Measurements from ENCODE around the gene EXOC2. TPM values are rescaled to one million over a fixed set of nuclear protein-coding genes. Genes with fewer than 3 reads are reported as not detected.

The EXOC2 gene
- total and polyA plus RNA-seq, 10 donors, result 7.0 to 32.8 (median 25.3) TPM

DNA sequence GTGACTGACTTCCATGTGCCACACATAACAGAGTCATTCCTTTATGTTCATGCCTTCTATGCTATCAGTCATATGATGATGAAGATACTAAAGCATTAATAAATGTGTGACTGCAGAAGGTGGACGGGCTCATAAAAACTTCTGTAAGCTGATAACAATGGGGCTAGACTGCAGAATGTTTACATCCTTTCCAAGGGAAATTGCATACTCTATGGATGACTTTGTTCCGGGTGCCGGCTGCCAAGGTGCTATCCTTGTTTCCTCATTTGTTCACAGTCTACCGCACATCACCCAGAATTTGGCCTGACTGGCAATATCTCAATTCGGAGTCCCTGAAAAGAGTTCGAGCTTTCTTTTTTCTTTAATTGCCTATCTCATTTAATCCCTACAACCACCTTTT lies 121.0 kb downstream of the EXOC2 start:
- Histone ChIP-seq H3K36me3 (peaks cover 0 to 94% (median 36%) of the 10 kb centered on the region in 6 donors), H3K4me1 (no peaks in the 10 kb centered on the region), H3K27me3 (replicated peaks in 1 of 7) (no peaks in the 10 kb centered on the region), H3K27ac (no peak overlapping the region), H3K4me3 (no peak overlapping the region), H3K9me3 (peaks cover 0 to 3% (median 0%) of the 10 kb centered on the region in 8 donors)
- intact Hi-C loops (cut with DNase I; ENCODE audit: low total_unique reads), result no loop called here
- WGBS, 5 donors, result 97 to 98% (median 97%) methylated on average over 6 of the region's 6 CpGs
- no peak for DNase-seq
- TF ChIP-seq POLR2A (IDR thresholded peaks at IDR 0.05) (no peak), POLR2AphosphoS5 (IDR thresholded peaks at IDR 0.05) (no peak)
- TF ChIP-seq, protein P1, sequence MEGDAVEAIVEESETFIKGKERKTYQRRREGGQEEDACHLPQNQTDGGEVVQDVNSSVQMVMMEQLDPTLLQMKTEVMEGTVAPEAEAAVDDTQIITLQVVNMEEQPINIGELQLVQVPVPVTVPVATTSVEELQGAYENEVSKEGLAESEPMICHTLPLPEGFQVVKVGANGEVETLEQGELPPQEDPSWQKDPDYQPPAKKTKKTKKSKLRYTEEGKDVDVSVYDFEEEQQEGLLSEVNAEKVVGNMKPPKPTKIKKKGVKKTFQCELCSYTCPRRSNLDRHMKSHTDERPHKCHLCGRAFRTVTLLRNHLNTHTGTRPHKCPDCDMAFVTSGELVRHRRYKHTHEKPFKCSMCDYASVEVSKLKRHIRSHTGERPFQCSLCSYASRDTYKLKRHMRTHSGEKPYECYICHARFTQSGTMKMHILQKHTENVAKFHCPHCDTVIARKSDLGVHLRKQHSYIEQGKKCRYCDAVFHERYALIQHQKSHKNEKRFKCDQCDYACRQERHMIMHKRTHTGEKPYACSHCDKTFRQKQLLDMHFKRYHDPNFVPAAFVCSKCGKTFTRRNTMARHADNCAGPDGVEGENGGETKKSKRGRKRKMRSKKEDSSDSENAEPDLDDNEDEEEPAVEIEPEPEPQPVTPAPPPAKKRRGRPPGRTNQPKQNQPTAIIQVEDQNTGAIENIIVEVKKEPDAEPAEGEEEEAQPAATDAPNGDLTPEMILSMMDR (IDR thresholded peaks at IDR 0.05 in 8 of 11, conservative IDR thresholded peaks at IDR 0.05 in 3 of 11), result no peak

DNA sequence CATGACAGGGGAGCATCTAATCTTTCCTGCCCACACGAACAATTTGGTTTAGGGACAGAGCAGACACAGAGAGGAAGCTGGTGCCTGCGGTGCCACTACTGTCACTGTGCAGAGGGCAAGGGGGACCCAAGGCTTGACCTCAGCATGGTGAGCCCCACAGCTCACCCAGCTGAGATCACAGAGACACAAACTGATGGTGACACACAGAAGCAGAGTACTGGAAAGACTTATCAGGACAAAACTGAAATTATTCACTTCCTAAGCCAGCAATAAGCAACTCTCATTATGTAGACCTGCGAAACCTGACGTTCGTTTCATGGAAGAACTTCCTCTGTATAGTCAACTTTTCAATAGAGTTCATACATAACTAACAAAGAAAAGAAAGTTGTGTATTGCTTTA lies 122.1 kb downstream of the EXOC2 start:
- no peak overlapping the region for H3K4me3 ChIP-seq
- no peaks in the 10 kb centered on the region for H3K4me1 ChIP-seq
- H3K9me3 ChIP-seq, result peaks cover 0 to 3% (median 0%) of the 10 kb centered on the region in 8 donors
- DNase-seq, result no peak
- peaks cover 0 to 87% (median 35%) of the 10 kb centered on the region in 6 donors for H3K36me3 ChIP-seq
- no peaks in the 10 kb centered on the region for H3K27me3 ChIP-seq (replicated peaks in 1 of 7)
- TF ChIP-seq POLR2AphosphoS5 (IDR thresholded peaks at IDR 0.05) (no peak), POLR2A (IDR thresholded peaks at IDR 0.05) (no peak)
- TF ChIP-seq, protein P1 (IDR thresholded peaks at IDR 0.05 in 8 of 11, conservative IDR thresholded peaks at IDR 0.05 in 3 of 11), result no peak
- no peak overlapping the region for H3K27ac ChIP-seq
- WGBS, 5 donors, result 85 to 94% (median 89%) methylated on average over 5 of the region's 5 CpGs
- intact Hi-C loops (cut with DNase I; ENCODE audit: low total_unique reads), result no loop called here

GRCh38 chr6:568954-569523 lies 123.9 kb downstream of the EXOC2 start:
- no peak for DNase-seq
- H3K4me3 ChIP-seq, result no peak overlapping the region
- 80 to 91% (median 84%) methylated on average over 6 of the region's 6 CpGs for WGBS, 5 donors

DNA sequence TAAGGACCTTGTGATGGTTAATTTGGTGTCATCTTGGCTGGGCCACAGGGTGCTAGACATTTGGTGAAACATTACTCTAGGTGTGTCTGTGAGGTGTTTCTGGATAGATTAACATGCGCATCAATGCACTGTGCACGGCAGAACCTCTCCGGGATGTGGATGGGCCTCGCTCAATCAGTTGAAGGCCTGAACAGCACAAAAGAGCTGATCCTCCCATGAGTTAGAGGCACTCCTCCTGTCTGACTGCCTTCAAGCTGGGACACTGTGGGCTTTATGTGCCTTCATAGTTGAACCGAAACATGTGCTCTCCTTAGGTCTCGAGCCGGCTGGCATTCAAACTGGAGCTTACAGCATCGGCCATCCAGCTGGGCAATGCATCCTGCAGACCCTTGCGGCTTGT lies 124.9 kb downstream of the EXOC2 start:
- no peak for TF ChIP-seq POLR2A (IDR thresholded peaks at IDR 0.05)
- no peak for TF ChIP-seq POLR2AphosphoS5 (IDR thresholded peaks at IDR 0.05)
- TF ChIP-seq, protein P1 (IDR thresholded peaks at IDR 0.05 in 8 of 11, conservative IDR thresholded peaks at IDR 0.05 in 3 of 11), result no peak
- 86 to 100% (median 87%) methylated on average over 8 to 9 of the region's 9 CpGs for WGBS, 5 donors
- DNase-seq, result no peak
- Histone ChIP-seq H3K27me3 (replicated peaks in 1 of 7) (no peaks in the 10 kb centered on the region), H3K9me3 (no peaks in the 10 kb centered on the region), H3K27ac (no peak overlapping the region), H3K4me3 (no peak overlapping the region), H3K4me1 (no peaks in the 10 kb centered on the region), H3K36me3 (peaks cover 0 to 84% (median 46%) of the 10 kb centered on the region in 6 donors)
- intact Hi-C loops (cut with DNase I; ENCODE audit: low total_unique reads), result no loop called here

More at GRCh38 chr6:568954-569523, 123.9 kb downstream of the EXOC2 start:
- TF ChIP-seq POLR2A (IDR thresholded peaks at IDR 0.05) (no peak), POLR2AphosphoS5 (IDR thresholded peaks at IDR 0.05) (no peak)
- TF ChIP-seq, protein P1 (IDR thresholded peaks at IDR 0.05 in 8 of 11, conservative IDR thresholded peaks at IDR 0.05 in 3 of 11), result no peak
- Histone ChIP-seq H3K36me3 (peaks cover 0 to 78% (median 38%) of the 10 kb centered on the region in 6 donors), H3K27ac (no peak overlapping the region), H3K9me3 (no peaks in the 10 kb centered on the region), H3K4me1 (no peaks in the 10 kb centered on the region), H3K27me3 (replicated peaks in 1 of 7) (no peaks in the 10 kb centered on the region)
- intact Hi-C loops (cut with DNase I; ENCODE audit: low total_unique reads), result no loop called here

All from spleen (tissue), 11 donors.